GM19397 (cell line): ENCODE measurements around the gene WDR82.

Experiments used
- ATAC-seq: cut with Tn5 transposase; IDR thresholded peaks from one replicate; pipeline ENCODE4 v1.9.1; 2021; ENCODE audit warnings: mild to moderate bottlenecking, moderate library complexity; ENCODE audit not compliant: unreplicated experiment

The WDR82 gene

GRCh38 chr3:52226229-52226817 is 52.1 kb downstream of the WDR82 start:
- no peak for ATAC-seq

- ATAC-seq = peak; percentile 78
These were observed 52.8 kb downstream of the WDR82 start, which contains the start of gene TLR9 for GRCh38 chr3:52225452-52226228. Gene TLR9, minus strand, starts transcription at chr3:52225645. Its CDS starts 116 bp downstream, at chr3:52225529.

- ATAC-seq = no peak
These were observed 54.7 kb downstream of the WDR82 start for GRCh38 chr3:52223449-52224408.

GRCh38 chr3:52222319-52223221 is 55.9 kb downstream of the WDR82 start:
- no peak for ATAC-seq

- ATAC-seq = no peak
These were observed 56.7 kb downstream of the WDR82 start for GRCh38 chr3:52221563-52222318.

GRCh38 chr3:52221141-52221562 is 57.3 kb downstream of the WDR82 start:
- ATAC-seq = no peak

- no peak for ATAC-seq
These were observed 57.9 kb downstream of the WDR82 start for GRCh38 chr3:52220380-52221026.

GRCh38 chr3:52218937-52219650 is 59.4 kb downstream of the WDR82 start:
- no peak for ATAC-seq

GRCh38 chr3:52218454-52218853 is 60.0 kb downstream of the WDR82 start:
- ATAC-seq = no peak

GRCh38 chr3:52218026-52218425 is 60.4 kb downstream of the WDR82 start:
- no peak for ATAC-seq

GRCh38 chr3:52217409-52217805 is 61.0 kb downstream of the WDR82 start:
- no peak for ATAC-seq

GRCh38 chr3:52216585-52217408 is 61.7 kb downstream of the WDR82 start:
- no peak for ATAC-seq

GRCh38 chr3:52215351-52215750 is 63.1 kb downstream of the WDR82 start:
- no peak for ATAC-seq

GRCh38 chr3:52213901-52214300 is 64.5 kb downstream of the WDR82 start:
- ATAC-seq = no peak

- ATAC-seq = no peak
These were observed 65.4 kb downstream of the WDR82 start for GRCh38 chr3:52213005-52213404.

GRCh38 chr3:52211268-52211891 is 67.1 kb downstream of the WDR82 start:
- ATAC-seq = no peak

GRCh38 chr3:52210550-52211046 is 67.9 kb downstream of the WDR82 start:
- no peak for ATAC-seq
